Measurements from ENCODE around the gene CDK1. TPM values are rescaled to one million over a fixed set of nuclear protein-coding genes. Genes with fewer than 3 reads are reported as not detected.

The CDK1 gene
- total and polyA plus RNA-seq, 10 of the 15 experiments (the other 5 are each of a cell fraction or from before 2014, with no cell fraction given), result 81.5 to 361 (median 133) TPM

DNA sequence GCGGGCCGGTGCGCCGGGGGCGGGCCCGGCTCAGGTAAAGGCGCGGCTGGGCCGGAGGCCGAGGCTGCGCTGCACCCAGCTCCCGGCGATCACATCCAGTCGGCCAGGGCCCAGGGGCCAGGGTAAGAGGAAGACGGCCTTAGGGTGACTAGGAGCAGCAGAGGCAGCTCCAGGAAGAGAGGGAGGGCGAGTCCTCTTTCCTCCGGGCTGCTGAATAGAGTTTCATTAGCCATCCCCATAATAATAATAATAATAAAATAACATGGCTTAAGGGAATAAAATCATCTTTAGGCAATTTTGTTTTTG, 44.8 kb upstream of the CDK1 start:
- no peak overlapping the region for H3K27ac ChIP-seq (ENCODE audit: control insufficient read depth, insufficient read depth)
- no peak for TF ChIP-seq JUNB (IDR thresholded peaks at IDR 0.05)
- TF ChIP-seq IKZF1 (conservative IDR thresholded peaks at IDR 0.05), result 0 out of 2 replicates have a peak, but pooled peaks have one; percentile 3
- POLR2A ChIA-PET, result no interaction called here
- FAIRE-seq (no peak), ATAC-seq (no peak; the same call in 2 of the 3 replicates), DNase-seq (ENCODE audit: low read depth, low spot score) (no peak)
- H3K4me2 ChIP-seq (ENCODE audit: control insufficient read depth, insufficient read depth), result peak overlapping the region; percentile 95
- no peaks in the 10 kb centered on the region for H3K79me2 ChIP-seq (ENCODE audit: control insufficient read depth, insufficient read depth, low read length)
- WGBS (ENCODE audit: insufficient coverage, insufficient replicate concordance, low lambda C conversion rate, missing lambda C conversion rate), result 7% methylated on average over 17 of the region's 17 CpGs
- SMC1A ChIA-PET (ENCODE audit: uncharacterized antibody, unreplicated experiment), result no interaction called here
- intact Hi-C loops (cut with micrococcal nuclease; ENCODE audit: unreplicated experiment) (no loop called here), in situ Hi-C loops (cut with MboI) (no loop called here)
- no peaks in the 10 kb centered on the region; a peak in 4 of 4 replicates for H3K27me3 ChIP-seq (replicated peaks in 1 of 2; ENCODE audit: control insufficient read depth in 2 of 2, insufficient read depth in 2 of 2, low read length in 1 of 2)
- RAD21 ChIA-PET (ENCODE audit: unreplicated experiment), result no interaction called here
- no TSS peak for BruUV-seq (replicated peaks)
- H3K9me3 ChIP-seq (replicated peaks; ENCODE audit: control insufficient read depth, insufficient read depth, low read length), result no peaks in the 10 kb centered on the region
- peak overlapping the region; percentile 76 for H2AFZ ChIP-seq (ENCODE audit: control insufficient read depth, low read depth, low read length)
- H3K9ac ChIP-seq (ENCODE audit: control insufficient read depth, insufficient read depth, low read length), result no peak overlapping the region
- H3K4me1 ChIP-seq (ENCODE audit: control insufficient read depth, insufficient read depth, low read length), result peaks cover 3% of the 10 kb centered on the region; the same call in 1 of the 2 replicates
- H4K20me1 ChIP-seq (ENCODE audit: control insufficient read depth, insufficient read depth), result no peaks in the 10 kb centered on the region
- CTCF ChIA-PET, result no interaction called here
- H3K4me3 ChIP-seq, result peak overlapping the region; percentile 76
- no peaks in the 10 kb centered on the region for H3K36me3 ChIP-seq (ENCODE audit: control insufficient read depth in 2 of 2, insufficient read depth in 2 of 2, low read length in 1 of 2)

GRCh38 chr10:60733826-60734225, 44.5 kb upstream of the CDK1 start:
- no peaks in the 10 kb centered on the region; a peak in 4 of 4 replicates for H3K27me3 ChIP-seq (replicated peaks in 1 of 2; ENCODE audit: control insufficient read depth in 2 of 2, insufficient read depth in 2 of 2, low read length in 1 of 2)
- no peaks in the 10 kb centered on the region for H3K36me3 ChIP-seq (ENCODE audit: control insufficient read depth in 2 of 2, insufficient read depth in 2 of 2, low read length in 1 of 2)
- no peak for ATAC-seq
- RAD21 ChIA-PET (ENCODE audit: unreplicated experiment), result no interaction called here
- TF ChIP-seq CBFB (IDR thresholded peaks at IDR 0.05; ENCODE audit: low read depth) (no peak), KDM1A (IDR thresholded peaks at IDR 0.05; ENCODE audit: borderline replicate concordance) (no peak), FOXK2 (IDR thresholded peaks at IDR 0.05) (no peak)
- no peaks in the 10 kb centered on the region for H3K79me2 ChIP-seq (ENCODE audit: control insufficient read depth, insufficient read depth, low read length)
- no peaks in the 10 kb centered on the region for H4K20me1 ChIP-seq (ENCODE audit: control insufficient read depth, insufficient read depth)
- no peak overlapping the region for H3K4me3 ChIP-seq
- CTCF ChIA-PET, result no interaction called here
- no peak overlapping the region for H3K27ac ChIP-seq (ENCODE audit: control insufficient read depth, insufficient read depth)
- BruUV-seq (replicated peaks), result no TSS peak
- intact Hi-C loops (cut with micrococcal nuclease; ENCODE audit: unreplicated experiment) (no loop called here), in situ Hi-C loops (cut with MboI) (no loop called here)
- SMC1A ChIA-PET (ENCODE audit: uncharacterized antibody, unreplicated experiment), result no interaction called here
- peak overlapping the region; percentile 95; the same call in 1 of the 2 replicates for H3K4me2 ChIP-seq (ENCODE audit: control insufficient read depth, insufficient read depth)
- peaks cover 3% of the 10 kb centered on the region; the same call in 1 of the 2 replicates for H3K4me1 ChIP-seq (ENCODE audit: control insufficient read depth, insufficient read depth, low read length)
- WGBS (ENCODE audit: insufficient coverage, insufficient replicate concordance, low lambda C conversion rate, missing lambda C conversion rate), result 81% methylated on average over 9 of the region's 11 CpGs
- H2AFZ ChIP-seq (ENCODE audit: control insufficient read depth, low read depth, low read length), result no peak overlapping the region
- FAIRE-seq, result no peak
- no peak for DNase-seq (ENCODE audit: low read depth, low spot score)
- POLR2A ChIA-PET, result interaction anchor here (0.6 kb wide), 1 partner anchor 1506 kb away, joined by 3 read pairs; no protein-coding TSS in a partner anchor
- H3K9me3 ChIP-seq (replicated peaks; ENCODE audit: control insufficient read depth, insufficient read depth, low read length), result no peaks in the 10 kb centered on the region
- H3K9ac ChIP-seq (ENCODE audit: control insufficient read depth, insufficient read depth, low read length), result no peak overlapping the region

Data from GM12878 (cell line).